Adrenal gland (tissue), 5 donors: ENCODE results near the gene USF1.

ENCODE experiments used
- CTCF ChIP-seq, 6 experiments: fragments of 450-650 bp in 4 of 6; fragments of 200-600 bp in 2 of 6; sonication (generic) in 1 of 6; IDR thresholded peaks; 1 replicate in 5 of 6; 2 replicates in 1 of 6; pipeline versions ENCODE4 v1.5.1 to v1.8.0; 2016 to 2021; ENCODE audit warnings: antibody characterized with exemption in 6 of 6, mild to moderate bottlenecking in 2 of 6, moderate library complexity in 1 of 6
- POLR2A ChIP-seq, 2 donors: fragments of 450-650 bp; IDR thresholded peaks; one replicate each; pipeline ENCODE4 v1.6.1; 2017; ENCODE audit warnings: antibody characterized with exemption in 2 of 2, mild to moderate bottlenecking in 2 of 2, moderate library complexity in 1 of 2
- donor health status: DM: no; HTN: no; CAD: no.

GRCh38 chr1:161074676-161075368, 29.0 kb upstream of the USF1 start:
- TF ChIP-seq CTCF (IDR thresholded peaks at IDR 0.05) (no peak), POLR2A (IDR thresholded peaks at IDR 0.05) (no peak)
